H9 (cell line): ENCODE measurements around the gene ADGRG4. TPM values are rescaled to one million over a fixed set of nuclear protein-coding genes. Genes with fewer than 3 reads are reported as not detected.

ENCODE experiments used
- DNase-seq: peaks from one replicate; pipeline ENCODE4 v3.0.0-alpha.2; 2017
- H2AFZ ChIP-seq: one replicate; pipeline ENCODE4 v1.6.1; 2013; ENCODE audit warnings: mild to moderate bottlenecking, low read length, control low read depth, moderate library complexity
- H2AK5ac ChIP-seq: 2 replicates; pipeline ENCODE4 v1.6.1; 2013; ENCODE audit warnings: low read length, control low read depth, mixed read lengths; ENCODE audit not compliant: insufficient read length
- H2BK120ac ChIP-seq: one replicate; pipeline ENCODE4 v1.6.1; 2013; ENCODE audit warnings: low read depth, mild to moderate bottlenecking, low read length, control low read depth, inconsistent platforms; ENCODE audit not compliant: poor library complexity, severe bottlenecking
- H2BK12ac ChIP-seq: 2 replicates; pipeline ENCODE4 v1.6.1; 2013; ENCODE audit warnings: low read length, control low read depth, mixed read lengths, low read depth; ENCODE audit not compliant: insufficient read length
- H2BK15ac ChIP-seq: 2 replicates; pipeline ENCODE4 v1.6.1; 2013; ENCODE audit warnings: low read depth, low read length, control low read depth
- H2BK20ac ChIP-seq: one replicate; pipeline ENCODE4 v1.6.1; 2013; ENCODE audit warnings: low read depth, mild to moderate bottlenecking, low read length, control low read depth, inconsistent platforms; ENCODE audit not compliant: poor library complexity, severe bottlenecking
- H2BK5ac ChIP-seq: 2 replicates; pipeline ENCODE4 v1.6.1; 2013; ENCODE audit warnings: low read length, control low read depth, mixed read lengths; ENCODE audit not compliant: insufficient read length
- H3K14ac ChIP-seq: 2 replicates; pipeline ENCODE4 v1.6.1; 2013; ENCODE audit warnings: low read length, control low read depth; ENCODE audit not compliant: insufficient read depth
- H3K18ac ChIP-seq: 2 replicates; pipeline ENCODE4 v1.6.1; 2013; ENCODE audit warnings: low read depth, mild to moderate bottlenecking, mixed read lengths, low read length, control low read depth; ENCODE audit not compliant: insufficient read length
- H3K23ac ChIP-seq: 2 replicates; pipeline ENCODE4 v1.6.1; 2013; ENCODE audit warnings: low read length, control low read depth, mixed read lengths, low read depth; ENCODE audit not compliant: insufficient read length
- H3K23me2 ChIP-seq: 2 replicates; pipeline ENCODE4 v1.6.1; 2013; ENCODE audit warnings: low read depth, mild to moderate bottlenecking, mixed read lengths, low read length, control low read depth; ENCODE audit not compliant: insufficient read length, poor library complexity, severe bottlenecking
- H3K27ac ChIP-seq: 2 replicates; pipeline ENCODE4 v1.5.1; 2013; ENCODE audit warnings: low read length, control low read depth, mixed read lengths, low read depth; ENCODE audit not compliant: insufficient read length
- H3K27me3 ChIP-seq: 2 replicates; pipeline ENCODE4 v1.6.1; 2013; ENCODE audit warnings: low read length, control low read depth, inconsistent platforms; ENCODE audit not compliant: insufficient read depth
- H3K4ac ChIP-seq: 2 replicates; pipeline ENCODE4 v1.6.1; 2013; ENCODE audit warnings: low read depth, mild to moderate bottlenecking, control low read depth, inconsistent platforms, low read length, moderate library complexity
- H3K4me1 ChIP-seq: 2 replicates; pipeline ENCODE4 v1.6.1; 2013; ENCODE audit warnings: low read length, control low read depth, inconsistent platforms; ENCODE audit not compliant: insufficient read depth
- H3K4me2 ChIP-seq: 2 replicates; pipeline ENCODE4 v1.6.1; 2013; ENCODE audit warnings: low read length, control low read depth, mixed read lengths; ENCODE audit not compliant: insufficient read length, insufficient read depth
- H3K56ac ChIP-seq: 2 replicates; pipeline ENCODE4 v1.6.1; 2013; ENCODE audit warnings: low read depth, mild to moderate bottlenecking, mixed read lengths, low read length, control low read depth; ENCODE audit not compliant: insufficient read length
- H3K79me1 ChIP-seq: 2 replicates; pipeline ENCODE4 v1.6.1; 2013; ENCODE audit warnings: low read depth, mild to moderate bottlenecking, moderate library complexity, low read length, control low read depth, inconsistent platforms; ENCODE audit not compliant: insufficient read depth, poor library complexity, severe bottlenecking
- H3K79me2 ChIP-seq: 2 replicates; pipeline ENCODE4 v1.6.1; 2013; ENCODE audit warnings: low read length, control low read depth, inconsistent platforms; ENCODE audit not compliant: insufficient read depth
- H3K9ac ChIP-seq: 2 replicates; pipeline ENCODE4 v1.6.1; 2013; ENCODE audit warnings: low read length, control low read depth, mixed read lengths; ENCODE audit not compliant: insufficient read length; ENCODE audit errors: extremely low read depth
- H3K9me3 ChIP-seq: one replicate; pipeline ENCODE4 v1.6.1; 2013; ENCODE audit warnings: low read depth, low read length, inconsistent platforms; ENCODE audit not compliant: control insufficient read depth
- H3T11ph ChIP-seq: one replicate; pipeline ENCODE4 v1.6.1; 2013; ENCODE audit warnings: mild to moderate bottlenecking, low read length, control low read depth, inconsistent platforms
- H4K20me1 ChIP-seq: one replicate; pipeline ENCODE4 v1.6.1; 2013; ENCODE audit not compliant: control insufficient read depth, insufficient read length, insufficient read depth
- H4K5ac ChIP-seq: 2 replicates; pipeline ENCODE4 v1.6.1; 2013; ENCODE audit warnings: low read depth, mild to moderate bottlenecking, mixed read lengths, low read length, control low read depth; ENCODE audit not compliant: insufficient read length
- H4K8ac ChIP-seq: replicated peaks from 2 replicates; pipeline ENCODE4 v1.6.1; 2013; ENCODE audit warnings: low read length, control low read depth, mixed read lengths, low read depth; ENCODE audit not compliant: insufficient read length
- H4K91ac ChIP-seq: 2 replicates; pipeline ENCODE4 v1.6.1; 2013; ENCODE audit warnings: low read depth, mild to moderate bottlenecking, moderate library complexity, mixed read lengths, low read length, control low read depth; ENCODE audit not compliant: insufficient read length
- H3K27ac Mint-ChIP-seq, 3 experiments: 2 replicates in 2 of 3; 3 replicates in 1 of 3; pipeline ENCODE4 v1.8.0; 2020 to 2021; ENCODE audit warnings: mixed read lengths in 3 of 3, mild to moderate bottlenecking in 1 of 3, moderate library complexity in 1 of 3
- H3K27me3 Mint-ChIP-seq: 2 replicates; pipeline ENCODE4 v1.8.0; 2021; ENCODE audit warnings: low read depth, mild to moderate bottlenecking, moderate library complexity, mixed read lengths
- H3K36me3 Mint-ChIP-seq, 3 experiments: 2 replicates in 2 of 3; 3 replicates in 1 of 3; pipeline ENCODE4 v1.8.0; 2020 to 2021; ENCODE audit warnings: low read depth in 3 of 3, mixed read lengths in 3 of 3; ENCODE audit not compliant: insufficient read depth in 1 of 3
- H3K4me1 Mint-ChIP-seq, 2 experiments: 2 replicates each; pipeline ENCODE4 v1.8.0; 2020; ENCODE audit warnings: mixed read lengths in 2 of 2
- H3K4me3 Mint-ChIP-seq, 2 experiments: 2 replicates in 1 of 2; 3 replicates in 1 of 2; pipeline ENCODE4 v1.8.0; 2020 to 2021; ENCODE audit warnings: mild to moderate bottlenecking in 2 of 2, mixed read lengths in 2 of 2, moderate library complexity in 1 of 2
- H3K9me3 Mint-ChIP-seq, 2 experiments: 2 replicates in 1 of 2; 3 replicates in 1 of 2; pipeline ENCODE4 v1.8.0; 2020; ENCODE audit warnings: mild to moderate bottlenecking in 2 of 2, mixed read lengths in 2 of 2, moderate library complexity in 1 of 2
- WGBS: extraction: QIAGEN DNeasy Blood & Tissue Kit; methylation state at CpG from one replicate; pipeline ENCODE4 v1.1.7; 2013; ENCODE audit warnings: missing lambda C conversion rate, low lambda C conversion rate, mixed read lengths; ENCODE audit not compliant: insufficient read length; ENCODE audit errors: extremely low coverage; 5-methylcytosine and 5-hydroxymethylcytosine counted together
- total RNA-seq: library from RNA; stranded (reverse); gene quantifications from 2 replicates; pipeline ENCODE4 v1.2.1, GENCODE V29; 2021
- TF ChIP-seq, protein P1 (sequence below): fragments of 200-600 bp; sonication (generic); conservative IDR thresholded peaks from 3 replicates; pipeline ENCODE4 v1.8.0; 2021; ENCODE audit warnings: antibody characterized with exemption, mild to moderate bottlenecking

ADGRG4 gene
- total RNA-seq, 1 experiment from 2014 or later, result not detected

DNA sequence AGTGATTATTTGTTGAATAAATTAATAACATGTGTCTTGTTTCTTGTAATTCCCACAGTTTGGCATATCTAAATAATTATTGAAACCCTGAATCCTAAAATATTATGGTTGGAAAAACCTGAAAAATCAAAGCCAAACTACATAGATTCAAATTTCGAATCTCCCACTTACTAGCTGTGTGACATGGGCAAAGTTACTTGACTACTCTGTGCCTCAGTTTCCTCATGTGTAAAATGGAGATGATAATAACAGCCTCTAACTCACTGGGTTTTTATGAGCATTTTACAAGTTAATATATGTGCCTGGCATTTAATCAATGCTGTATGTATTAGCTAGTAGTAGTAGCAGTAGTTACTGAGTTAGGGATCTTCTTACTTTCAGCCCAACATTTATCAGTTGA is 152.4 kb downstream of the ADGRG4 start:
- Histone ChIP-seq H3K18ac (no peak overlapping the region), H4K20me1 (no peaks in the 10 kb centered on the region), H2AK5ac (no peak overlapping the region), H4K91ac (no peak overlapping the region), H3K27me3 (no peaks in the 10 kb centered on the region), H4K5ac (no peak overlapping the region), H3K23me2 (no peaks in the 10 kb centered on the region), H3K23ac (no peak overlapping the region), H2BK20ac (no peak overlapping the region), H2BK15ac (no peak overlapping the region), H3K9ac (no peak overlapping the region), H3K9me3 (peaks cover 43% of the 10 kb centered on the region), H3K27ac (no peak overlapping the region), H3T11ph (no peak overlapping the region), H3K4ac (no peak overlapping the region), H3K4me1 (no peaks in the 10 kb centered on the region), H2BK12ac (no peak overlapping the region), H3K14ac (no peak overlapping the region), H3K56ac (no peak overlapping the region), H2BK120ac (no peak overlapping the region), H3K79me2 (no peaks in the 10 kb centered on the region), H4K8ac (no peak overlapping the region), H3K4me2 (no peak overlapping the region), H2AFZ (no peak overlapping the region), H2BK5ac (no peak overlapping the region), H3K79me1 (no peaks in the 10 kb centered on the region)
- no peaks in the 10 kb centered on the region for H3K36me3 Mint-ChIP-seq
- TF ChIP-seq, protein P1, sequence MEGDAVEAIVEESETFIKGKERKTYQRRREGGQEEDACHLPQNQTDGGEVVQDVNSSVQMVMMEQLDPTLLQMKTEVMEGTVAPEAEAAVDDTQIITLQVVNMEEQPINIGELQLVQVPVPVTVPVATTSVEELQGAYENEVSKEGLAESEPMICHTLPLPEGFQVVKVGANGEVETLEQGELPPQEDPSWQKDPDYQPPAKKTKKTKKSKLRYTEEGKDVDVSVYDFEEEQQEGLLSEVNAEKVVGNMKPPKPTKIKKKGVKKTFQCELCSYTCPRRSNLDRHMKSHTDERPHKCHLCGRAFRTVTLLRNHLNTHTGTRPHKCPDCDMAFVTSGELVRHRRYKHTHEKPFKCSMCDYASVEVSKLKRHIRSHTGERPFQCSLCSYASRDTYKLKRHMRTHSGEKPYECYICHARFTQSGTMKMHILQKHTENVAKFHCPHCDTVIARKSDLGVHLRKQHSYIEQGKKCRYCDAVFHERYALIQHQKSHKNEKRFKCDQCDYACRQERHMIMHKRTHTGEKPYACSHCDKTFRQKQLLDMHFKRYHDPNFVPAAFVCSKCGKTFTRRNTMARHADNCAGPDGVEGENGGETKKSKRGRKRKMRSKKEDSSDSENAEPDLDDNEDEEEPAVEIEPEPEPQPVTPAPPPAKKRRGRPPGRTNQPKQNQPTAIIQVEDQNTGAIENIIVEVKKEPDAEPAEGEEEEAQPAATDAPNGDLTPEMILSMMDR, result no peak
- H3K4me1 Mint-ChIP-seq, result no peaks in the 10 kb centered on the region
- no peak overlapping the region for H3K27ac Mint-ChIP-seq
- H3K9me3 Mint-ChIP-seq, result peaks cover 27 to 33% of the 10 kb centered on the region in 2 experiments
- peaks cover 2% of the 10 kb centered on the region; the same call in 1 of the 2 replicates for H3K27me3 Mint-ChIP-seq
- no CpG with 5 or more reads among the region's 1 CpG for WGBS
- no peak for DNase-seq
- no peak overlapping the region for H3K4me3 Mint-ChIP-seq
